GM23338 (cell line): ENCODE data around the gene PPP6R1. TPM values are rescaled to one million over a fixed set of nuclear protein-coding genes. Genes with fewer than 3 reads are reported as not detected.

Experiments used
- ATAC-seq: fragments of 200-7000 bp; cut with Tn5 transposase; 3 replicates; pipeline ENCODE4 v1.9.1; 2020
- DNase-seq: peaks from one replicate; pipeline ENCODE4 v3.0.0-alpha.2; 2015; ENCODE audit warnings: low spot score
- H2AFZ ChIP-seq: fragments of 200-600 bp; sonication (generic); 2 replicates; pipeline ENCODE4 v1.8.0; 2016; ENCODE audit warnings: antibody characterized with exemption, mild to moderate bottlenecking, moderate library complexity
- H3F3A ChIP-seq: fragments of 200-600 bp; sonication (generic); replicated peaks from 2 replicates; pipeline ENCODE4 v1.8.0; 2017; ENCODE audit warnings: antibody characterized with exemption, mixed run types, low read depth
- H3K27ac ChIP-seq: fragments of 200-600 bp; sonication (generic); 2 replicates; pipeline ENCODE4 v1.6.1; 2016; ENCODE audit warnings: low read depth
- H3K27me3 ChIP-seq: fragments of 200-600 bp; sonication (generic); 2 replicates; pipeline ENCODE4 v1.8.0; 2016; ENCODE audit warnings: mild to moderate bottlenecking, mixed run types, moderate library complexity; ENCODE audit not compliant: insufficient read depth
- H3K36me3 ChIP-seq: fragments of 200-600 bp; sonication (generic); 2 replicates; pipeline ENCODE4 v1.8.0; 2016; ENCODE audit warnings: mild to moderate bottlenecking; ENCODE audit not compliant: insufficient read depth
- H3K4me1 ChIP-seq: fragments of 200-600 bp; sonication (generic); 2 replicates; pipeline ENCODE4 v1.8.0; 2016; ENCODE audit warnings: mild to moderate bottlenecking, moderate library complexity; ENCODE audit not compliant: insufficient read depth
- H3K4me2 ChIP-seq: fragments of 200-600 bp; sonication (generic); 2 replicates; pipeline ENCODE4 v1.7.1; 2017; ENCODE audit warnings: mixed run types
- H3K4me3 ChIP-seq: fragments of 200-600 bp; sonication (generic); 2 replicates; pipeline ENCODE4 v1.6.1; 2016; ENCODE audit warnings: mixed run types
- H3K79me2 ChIP-seq: fragments of 200-600 bp; sonication (generic); replicated peaks from 2 replicates; pipeline ENCODE4 v1.8.0; 2017; ENCODE audit warnings: mild to moderate bottlenecking; ENCODE audit not compliant: insufficient read depth
- H3K9me2 ChIP-seq: fragments of 200-600 bp; sonication (generic); 2 replicates; pipeline ENCODE4 v1.8.0; 2017; ENCODE audit not compliant: insufficient read depth
- H4K20me1 ChIP-seq: fragments of 200-600 bp; sonication (generic); replicated peaks from 2 replicates; pipeline ENCODE4 v1.8.0; 2017; ENCODE audit warnings: mild to moderate bottlenecking; ENCODE audit not compliant: insufficient read depth
- H3K27ac Mint-ChIP-seq: 2 replicates; pipeline ENCODE4 v1.8.0; 2020; ENCODE audit warnings: inconsistent platforms, mild to moderate bottlenecking, moderate library complexity, mixed read lengths
- H3K27me3 Mint-ChIP-seq: 3 replicates; pipeline ENCODE4 v1.8.0; 2022; ENCODE audit warnings: low read depth, mild to moderate bottlenecking, moderate library complexity, mixed read lengths, inconsistent platforms; ENCODE audit not compliant: insufficient read depth, poor library complexity
- H3K36me3 Mint-ChIP-seq: 3 replicates; pipeline ENCODE4 v1.8.0; 2021; ENCODE audit warnings: low read depth, mild to moderate bottlenecking, inconsistent platforms, moderate library complexity, mixed read lengths
- H3K4me1 Mint-ChIP-seq: 3 replicates; pipeline ENCODE4 v1.8.0; 2020; ENCODE audit warnings: mild to moderate bottlenecking, inconsistent platforms, mixed read lengths
- H3K4me3 Mint-ChIP-seq: 3 replicates; pipeline ENCODE4 v1.8.0; 2021; ENCODE audit warnings: moderate library complexity, mild to moderate bottlenecking, inconsistent platforms, mixed read lengths
- H3K9me3 Mint-ChIP-seq: 3 replicates; pipeline ENCODE4 v1.8.0; 2020; ENCODE audit warnings: moderate library complexity, mild to moderate bottlenecking, inconsistent platforms, mixed read lengths
- CTCF ChIP-seq, 2 experiments: fragments of 200-600 bp in 1 of 2; sonication (generic) in 1 of 2; conservative IDR thresholded peaks; 2 replicates each; pipeline versions ENCODE4 v1.5.1 to v1.6.1; 2016 to 2017; ENCODE audit warnings: antibody characterized with exemption in 2 of 2, low read depth in 2 of 2, mild to moderate bottlenecking in 2 of 2, moderate library complexity in 1 of 2
- EZH2 ChIP-seq: fragments of 200-600 bp; sonication (generic); IDR thresholded peaks from one replicate; pipeline ENCODE4 v1.8.0; 2017; ENCODE audit warnings: antibody characterized with exemption, mild to moderate bottlenecking, low read depth; ENCODE audit not compliant: unreplicated experiment
- EZH2phosphoT487 ChIP-seq: fragments of 200-600 bp; sonication (generic); IDR thresholded peaks from one replicate; pipeline ENCODE4 v1.8.1; 2018; ENCODE audit warnings: antibody characterized with exemption; ENCODE audit not compliant: unreplicated experiment
- JUNB ChIP-seq: IDR thresholded peaks from one replicate; pipeline ENCODE4 v1.6.1; 2016; ENCODE audit warnings: antibody characterized with exemption; ENCODE audit not compliant: unreplicated experiment
- POLR2AphosphoS5 ChIP-seq: IDR thresholded peaks from 2 replicates; pipeline ENCODE4 v1.6.1; 2016; ENCODE audit warnings: antibody characterized with exemption, low read depth
- REST ChIP-seq: IDR thresholded peaks from one replicate; pipeline ENCODE4 v1.6.1; 2018; ENCODE audit warnings: antibody characterized with exemption; ENCODE audit not compliant: unreplicated experiment
- STAT1 ChIP-seq: IDR thresholded peaks from one replicate; pipeline ENCODE4 v1.6.1; 2016; ENCODE audit warnings: antibody characterized with exemption; ENCODE audit not compliant: unreplicated experiment
- ZNF114 ChIP-seq: fragments of 250-450 bp; sonication (Bioruptor Pico); IDR thresholded peaks from 2 replicates; pipeline ENCODE4 v1.5.0; 2020; ENCODE audit warnings: mild to moderate bottlenecking, moderate library complexity
- ZNF331 ChIP-seq: fragments of 250-450 bp; sonication (Bioruptor Pico); IDR thresholded peaks from 2 replicates; pipeline ENCODE4 v1.5.0; 2020; ENCODE audit warnings: low read depth, mild to moderate bottlenecking, moderate library complexity
- ZNF462 ChIP-seq: fragments of 250-450 bp; sonication (Bioruptor Pico); IDR thresholded peaks from 2 replicates; pipeline ENCODE4 v1.5.0; 2020; ENCODE audit warnings: mild to moderate bottlenecking, moderate library complexity
- polyA plus RNA-seq: library from polyadenylated mRNA; unstranded; fragments of >200 nt; fragmentation: Nextera tagmentation; extraction: Ambion mirVana; gene quantifications from 2 replicates; pipeline ENCODE4 v1.2.1, GENCODE V29; 2016
- total RNA-seq: library from RNA; depleted of rRNA; stranded (reverse); fragments of >200 nt; shearing (Covaris generic); gene quantifications from 2 replicates; pipeline ENCODE4 v1.2.3, GENCODE V29; 2014

Gene PPP6R1
- total and polyA plus RNA-seq, 2 experiments from 2014 or later, result 22.2 to 70.8 TPM

- Mint-ChIP-seq H3K4me1 (peaks cover 23% of the 10 kb centered on the region), H3K4me3 (no peak overlapping the region), H3K27ac (no peak overlapping the region), H3K27me3 (peaks cover 14% of the 10 kb centered on the region), H3K9me3 (no peaks in the 10 kb centered on the region), H3K36me3 (peaks cover 5% of the 10 kb centered on the region; the same call in 2 of the 3 replicates)
- TF ChIP-seq STAT1, result no peak
- no peak for TF ChIP-seq ZNF331 (CRISPR knock-in tag)
- no peak for TF ChIP-seq ZNF114 (CRISPR knock-in tag)
- TF ChIP-seq EZH2, result no peak
- H3K4me3 ChIP-seq, result no peak overlapping the region
- no peak for DNase-seq
- no peak overlapping the region for H3K27ac ChIP-seq
- peaks cover 15% of the 10 kb centered on the region for H3K4me1 ChIP-seq
- H3K27me3 ChIP-seq, result no peaks in the 10 kb centered on the region
- H3K4me2 ChIP-seq, result no peak overlapping the region
- H3F3A ChIP-seq, result 0 out of 2 replicates have a peak, but pooled peaks cover 2% of the 10 kb centered on the region
- H4K20me1 ChIP-seq, result peaks cover 20% of the 10 kb centered on the region
- H2AFZ ChIP-seq, result no peak overlapping the region
- ATAC-seq, result no peak
- no peaks in the 10 kb centered on the region for H3K9me2 ChIP-seq
- H3K79me2 ChIP-seq, result peaks cover 75% of the 10 kb centered on the region
- H3K36me3 ChIP-seq, result no peaks in the 10 kb centered on the region
Observed at GRCh38 chr19:55249841-55250240, 9.0 kb downstream of the PPP6R1 start.

- Histone ChIP-seq H3F3A (0 out of 2 replicates have a peak, but pooled peaks cover 2% of the 10 kb centered on the region), H4K20me1 (peaks cover 9% of the 10 kb centered on the region), H3K27me3 (no peaks in the 10 kb centered on the region), H3K4me1 (peaks cover 5% of the 10 kb centered on the region; the same call in 1 of the 2 replicates), H3K4me2 (no peak overlapping the region), H3K9me2 (no peaks in the 10 kb centered on the region), H3K27ac (no peak overlapping the region), H3K4me3 (no peak overlapping the region), H3K79me2 (peaks cover 64% of the 10 kb centered on the region), H3K36me3 (no peaks in the 10 kb centered on the region), H2AFZ (no peak overlapping the region)
- Mint-ChIP-seq H3K4me3 (no peak overlapping the region), H3K9me3 (no peaks in the 10 kb centered on the region), H3K27me3 (peaks cover 14% of the 10 kb centered on the region), H3K4me1 (peaks cover 12% of the 10 kb centered on the region), H3K27ac (no peak overlapping the region; the same call in 1 of the 2 replicates), H3K36me3 (peaks cover 15% of the 10 kb centered on the region; the same call in 2 of the 3 replicates)
- DNase-seq (no peak), ATAC-seq (no peak)
- TF ChIP-seq EZH2phosphoT487, result no peak
- TF ChIP-seq STAT1, result no peak
- no peak for TF ChIP-seq JUNB
- TF ChIP-seq REST, result no peak
- TF ChIP-seq CTCF (conservative IDR thresholded peaks at IDR 0.05; ENCODE audit: low read depth in 2 of 2), result no peak
- TF ChIP-seq ZNF462 (CRISPR knock-in tag), result no peak
- TF ChIP-seq POLR2AphosphoS5, result no peak
- no peak for TF ChIP-seq ZNF114 (CRISPR knock-in tag)
Observed at GRCh38 chr19:55248704-55249103, 10.1 kb downstream of the PPP6R1 start.
